ENCODE results near the gene COL9A1.

COL9A1 gene

DNA sequence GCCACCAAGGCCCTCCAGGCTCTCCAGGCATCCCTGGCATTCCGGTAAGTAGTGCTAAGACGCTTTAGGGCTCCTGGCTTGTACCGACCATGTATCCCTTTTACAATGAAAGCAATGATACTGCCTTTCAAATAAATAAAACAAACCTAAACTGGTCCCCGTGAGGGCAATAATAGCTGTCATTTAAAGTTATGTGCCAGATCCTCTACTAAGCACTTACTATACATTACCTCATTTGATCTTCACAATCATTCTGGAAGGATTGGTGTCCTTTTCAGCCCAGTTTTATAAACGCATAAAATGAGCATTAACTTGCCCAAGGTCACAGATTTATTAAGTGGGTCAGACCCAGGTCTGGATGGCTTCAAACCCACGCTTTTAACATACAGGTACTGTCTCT lies 114.7 kb downstream of the COL9A1 start:
- intact Hi-C loops (cut with DNase I) = no loop called here
- no peak for DNase-seq

DNA sequence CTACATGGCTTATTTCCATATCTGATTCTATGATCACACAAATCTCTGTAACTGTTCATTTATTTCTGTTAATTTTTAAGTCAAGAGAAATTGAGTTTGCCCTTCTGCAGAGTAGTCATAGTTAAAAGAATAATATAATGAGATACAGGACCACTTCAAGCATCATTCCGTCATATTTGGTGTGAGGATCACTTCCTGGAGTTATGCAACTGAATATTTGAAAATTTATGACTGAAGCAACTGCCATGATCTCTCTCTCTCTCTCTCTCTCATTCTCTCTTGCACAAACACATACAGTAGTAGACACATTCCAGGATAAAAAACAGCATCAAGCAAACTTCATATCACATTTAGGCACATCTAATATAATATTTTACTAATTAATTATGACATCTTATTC lies 116.4 kb downstream of the COL9A1 start:
- DNase-seq = no peak
- intact Hi-C loops (cut with DNase I) = no loop called here

DNA sequence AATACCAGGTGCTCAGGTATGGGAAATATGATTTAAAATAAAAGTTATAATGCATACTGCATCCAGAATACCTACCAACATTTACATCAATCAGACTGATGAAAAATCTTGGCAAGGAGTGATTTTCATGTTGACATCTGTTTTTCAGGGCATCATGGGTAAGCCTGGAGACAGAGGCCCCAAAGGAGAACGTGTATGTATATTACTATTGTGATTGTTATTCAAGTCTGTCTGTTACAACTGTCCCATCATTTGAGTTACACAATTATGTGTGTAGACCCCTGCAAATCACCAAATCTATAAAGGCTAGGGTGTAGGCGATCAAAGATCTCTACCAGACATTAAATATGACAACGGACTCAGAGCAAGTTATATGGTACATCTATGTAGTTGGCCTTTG lies 118.2 kb downstream of the COL9A1 start:
- intact Hi-C loops (cut with DNase I) = no loop called here

GRCh38 chr6:70183538-70183937 lies 119.3 kb downstream of the COL9A1 start:
- intact Hi-C loops (cut with DNase I) = no loop called here
- peak in 1 of 42 donors; percentile 23 for DNase-seq

More for the DNA sequence above, 118.2 kb downstream of the COL9A1 start:
- no peak for DNase-seq

GRCh38 chr6:70180901-70181599 lies 121.8 kb downstream of the COL9A1 start:
- intact Hi-C loops (cut with DNase I) = no loop called here
- peak in 2 of 42 donors; percentile 18 to 37 for DNase-seq

DNA sequence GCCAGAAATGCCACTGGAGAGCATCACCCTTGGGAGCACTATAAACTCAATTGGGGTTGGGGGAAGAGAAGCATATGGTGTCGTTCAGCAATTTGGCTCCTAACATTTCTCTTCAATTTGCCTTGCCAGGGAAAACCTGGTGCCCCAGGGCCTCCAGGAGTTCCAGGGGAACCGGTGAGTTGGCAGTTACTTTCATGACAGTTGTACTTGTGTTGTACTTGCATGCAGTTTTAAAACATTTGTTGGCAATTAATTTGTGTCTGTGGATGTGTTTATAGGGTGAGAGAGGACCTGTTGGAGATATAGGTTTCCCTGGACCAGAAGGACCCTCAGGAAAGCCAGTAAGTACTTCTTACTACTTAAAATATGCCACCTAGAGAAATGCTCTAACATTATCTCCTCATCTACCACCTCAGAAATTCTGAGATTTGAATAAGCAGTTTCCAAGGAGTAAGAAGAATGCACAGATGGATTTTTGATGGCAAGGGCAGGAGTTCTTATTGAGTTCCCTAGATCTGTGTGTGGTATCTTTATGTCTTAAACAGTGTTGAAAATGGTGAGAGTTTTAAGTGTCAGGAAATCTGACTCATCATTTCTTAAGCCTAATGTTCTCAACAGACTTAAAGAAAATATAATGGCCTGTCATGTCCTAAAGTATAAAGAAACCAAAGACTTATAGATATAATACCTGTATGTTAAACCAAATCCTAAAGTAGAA lies 122.5 kb downstream of the COL9A1 start:
- intact Hi-C loops (cut with DNase I) = no loop called here
- DNase-seq = no peak

DNA sequence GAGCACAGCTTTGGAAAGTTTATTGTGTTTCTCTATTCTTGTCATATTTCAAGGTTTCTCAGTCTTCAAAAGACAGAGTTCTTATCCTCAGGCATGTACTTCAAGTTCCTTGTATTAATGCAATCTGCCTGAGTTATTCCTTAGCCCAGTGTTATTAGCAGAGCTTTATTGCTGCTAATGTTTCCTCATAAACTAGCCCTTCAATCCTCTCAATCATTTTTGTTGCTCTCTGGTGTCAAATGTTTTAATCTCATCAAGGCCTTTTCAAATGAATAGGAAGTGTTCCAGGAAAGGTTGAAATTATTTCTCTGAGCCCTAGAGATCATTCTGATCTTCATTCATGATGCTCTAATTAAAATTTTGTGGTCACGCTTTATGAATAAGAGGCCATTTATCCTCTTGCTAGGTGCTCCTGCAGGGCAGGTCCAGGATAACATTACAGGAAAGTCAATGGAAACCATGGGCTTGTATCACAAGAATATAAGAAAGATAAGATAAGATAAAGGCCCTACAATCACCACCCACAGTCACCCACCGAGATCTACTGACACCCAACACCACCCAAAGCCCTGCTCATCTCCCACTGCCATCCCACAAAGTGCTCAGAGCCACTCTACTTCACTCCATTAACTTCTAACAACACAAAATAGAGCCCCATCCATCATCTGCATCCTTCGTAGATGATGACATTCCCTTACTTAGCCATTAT lies 125.9 kb downstream of the COL9A1 start:
- intact Hi-C loops (cut with DNase I) = no loop called here
- no peak for DNase-seq

- intact Hi-C loops (cut with DNase I) = no loop called here
- no peak for DNase-seq
Measured at GRCh38 chr6:70175770-70176169, 127.1 kb downstream of the COL9A1 start.

GRCh38 chr6:70172252-70172651 lies 130.6 kb downstream of the COL9A1 start:
- no peak for DNase-seq
- intact Hi-C loops (cut with DNase I) = no loop called here

- intact Hi-C loops (cut with DNase I) = no loop called here
- DNase-seq = no peak
Measured at GRCh38 chr6:70171236-70171635, 131.6 kb downstream of the COL9A1 start.

GRCh38 chr6:70168681-70169377 lies 134.1 kb downstream of the COL9A1 start:
- no peak for DNase-seq
- intact Hi-C loops (cut with DNase I) = no loop called here
